Mucosa of gallbladder (tissue), 1 donor: ENCODE results near the gene FLG2. TPM values are rescaled to one million over a fixed set of nuclear protein-coding genes. Genes with fewer than 3 reads are reported as not detected.
"Not testable (repeated sequence)": the region's sequence is repeated elsewhere in the genome, so short reads cannot be mapped to it uniquely, and the experiment has no call there.

Source experiments
- DNase-seq: peaks from one replicate; pipeline ENCODE4 v3.0.0-alpha.2; 2020; ENCODE audit warnings: low spot score
- total RNA-seq: library from RNA; stranded (reverse); gene quantifications from one replicate; pipeline ENCODE4 v1.2.1, GENCODE V29; 2021
- donor health status: DM: no; HTN: no; CAD: no.

Gene FLG2
- total RNA-seq, 1 donor from 2014 or later, result not detected

DNA sequence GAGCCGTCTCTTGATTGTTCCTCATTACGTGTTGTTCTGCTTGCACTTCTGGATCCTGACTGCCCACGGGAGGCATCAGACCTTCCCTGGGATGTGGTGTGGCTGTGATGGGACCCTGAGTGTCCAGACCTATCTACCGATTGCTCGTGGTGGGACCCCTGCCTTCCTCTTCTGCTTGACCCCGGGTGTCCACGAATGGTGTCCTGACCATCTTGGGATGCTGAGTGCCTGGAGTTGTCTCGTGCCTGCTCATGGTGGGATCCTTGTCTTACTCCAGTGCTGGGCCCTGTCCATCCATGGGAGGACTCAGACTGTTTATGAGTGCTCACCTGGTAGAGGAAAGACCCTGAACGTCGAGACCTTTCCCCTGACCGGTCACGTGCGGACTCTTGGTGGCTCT lies 47.6 kb downstream of the FLG2 start:
- not testable (repeated sequence) for DNase-seq

DNA sequence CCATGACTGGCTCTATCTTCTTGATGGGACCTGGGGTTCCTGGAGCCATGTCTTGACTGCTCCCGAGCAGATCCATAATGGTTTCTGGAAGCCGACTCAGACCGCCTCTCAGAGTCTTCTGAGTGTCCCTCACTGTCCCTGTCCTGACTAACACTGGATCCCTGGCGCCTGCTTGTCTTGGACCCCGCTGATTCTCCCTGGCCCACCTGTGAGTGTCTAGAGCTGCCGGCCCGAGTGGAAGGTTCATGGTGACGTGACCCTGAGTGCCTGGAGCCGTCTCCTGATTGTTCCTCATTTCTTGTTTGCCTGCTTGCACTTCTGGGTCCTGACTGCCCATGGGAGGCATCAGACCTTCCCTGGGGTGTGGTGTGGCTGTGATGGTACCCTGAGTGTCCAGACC lies 49.9 kb downstream of the FLG2 start:
- DNase-seq, result no peak

DNA sequence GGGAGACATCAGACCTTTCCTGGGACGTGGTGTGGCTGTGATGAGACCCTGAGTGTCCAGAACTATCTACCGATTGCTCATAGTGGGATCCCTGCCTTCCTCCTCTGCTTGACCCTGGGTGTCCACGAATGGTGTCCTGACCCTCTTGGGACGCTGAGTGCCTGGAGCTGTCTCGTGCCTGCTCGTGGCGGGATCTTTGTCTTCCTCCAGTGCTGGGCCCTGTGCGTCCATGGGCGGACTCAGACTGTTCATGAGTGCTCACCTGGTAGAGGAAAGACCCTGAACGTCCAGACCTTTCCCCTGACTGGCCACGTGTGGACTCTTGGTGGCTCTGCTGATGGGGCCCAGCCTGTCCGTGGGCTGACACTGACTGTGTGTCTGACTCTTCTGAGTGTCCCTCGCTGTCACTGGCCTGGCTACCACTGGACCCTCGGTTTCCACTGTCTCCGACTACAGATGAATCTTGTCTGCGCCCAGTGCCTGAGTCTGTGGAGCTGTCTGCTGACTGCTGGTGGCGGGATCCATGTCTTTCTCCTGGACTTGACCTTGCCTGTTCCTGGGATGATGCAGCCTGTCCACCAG lies 50.4 kb downstream of the FLG2 start:
- not testable (repeated sequence) for DNase-seq

DNA sequence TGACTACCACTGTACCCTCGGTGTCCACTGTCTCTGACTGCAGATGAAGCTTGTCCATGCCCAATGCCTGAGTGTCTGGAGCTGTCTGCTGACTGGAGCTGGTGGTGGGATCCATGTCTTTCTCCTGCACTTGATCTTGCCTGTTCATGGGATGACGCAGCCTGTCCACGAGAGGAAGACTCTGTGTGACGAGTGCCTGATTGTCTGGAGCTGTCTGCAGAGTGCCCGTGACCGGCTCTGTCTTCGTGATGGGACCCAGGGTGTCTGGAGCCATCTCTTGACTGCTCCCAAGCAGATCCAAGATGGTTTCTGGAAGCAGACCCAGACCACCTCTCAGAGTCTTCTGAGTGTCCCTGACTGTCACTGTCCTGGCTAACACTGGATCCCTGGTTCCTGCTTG lies 51.0 kb downstream of the FLG2 start:
- not testable (repeated sequence) for DNase-seq

DNA sequence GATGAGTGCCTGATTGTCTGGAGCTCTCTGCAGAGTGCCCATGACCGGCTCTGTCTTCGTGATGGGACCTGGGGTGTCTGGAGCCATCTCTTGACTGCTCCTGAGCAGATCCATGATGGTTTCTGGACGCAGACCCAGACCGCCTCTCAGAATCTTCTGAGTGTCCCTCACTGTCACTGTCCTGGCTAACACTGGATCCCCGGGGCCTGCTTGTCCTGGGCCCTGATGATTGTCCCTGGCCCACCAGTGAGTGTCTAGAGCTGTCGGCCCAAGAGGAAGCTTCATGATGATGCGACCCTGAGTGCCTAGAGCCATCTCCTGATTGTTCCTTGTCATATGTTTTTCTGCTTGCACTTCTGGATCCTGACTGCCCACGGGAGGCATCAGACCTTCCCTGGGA lies 51.8 kb downstream of the FLG2 start:
- DNase-seq, result not testable (repeated sequence)

DNA sequence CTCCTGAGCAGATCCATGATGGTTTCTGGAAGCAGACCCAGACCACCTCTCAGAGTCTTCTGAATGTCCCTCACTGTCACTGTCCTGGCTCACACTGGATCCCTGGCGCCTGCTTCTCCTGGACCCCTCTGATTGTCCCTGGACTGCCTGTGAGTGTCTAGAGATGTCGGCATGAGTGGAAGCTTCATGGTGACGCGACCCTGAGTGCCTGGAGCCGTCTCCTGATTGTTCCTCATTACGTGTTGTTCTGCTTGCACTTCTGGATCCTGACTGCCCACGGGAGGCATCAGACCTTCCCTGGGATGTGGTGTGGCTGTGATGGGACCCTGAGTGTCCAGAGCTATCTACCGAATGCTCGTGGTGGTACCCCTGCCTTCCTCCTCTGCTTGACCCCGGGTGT lies 53.7 kb downstream of the FLG2 start:
- not testable (repeated sequence) for DNase-seq

DNA sequence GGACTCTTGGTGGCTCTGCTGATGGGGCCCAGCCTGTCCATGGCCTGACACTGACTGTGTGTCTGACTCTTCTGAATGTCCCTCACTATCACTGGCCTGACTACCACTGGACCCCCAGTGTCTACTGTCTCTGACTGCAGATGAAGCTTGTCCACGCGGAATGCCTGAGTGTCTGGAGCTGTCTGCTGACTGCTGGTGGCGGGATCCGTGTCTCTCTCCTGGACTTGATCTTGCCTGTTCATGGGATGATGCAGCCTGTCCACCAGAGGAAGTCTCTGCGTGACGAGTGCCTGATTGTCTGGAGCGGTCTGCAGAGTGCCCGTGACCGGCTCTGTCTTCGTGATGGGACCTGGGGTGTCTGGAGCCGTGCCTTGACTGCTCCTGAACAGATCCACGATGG lies 55.0 kb downstream of the FLG2 start:
- not testable (repeated sequence) for DNase-seq

DNA sequence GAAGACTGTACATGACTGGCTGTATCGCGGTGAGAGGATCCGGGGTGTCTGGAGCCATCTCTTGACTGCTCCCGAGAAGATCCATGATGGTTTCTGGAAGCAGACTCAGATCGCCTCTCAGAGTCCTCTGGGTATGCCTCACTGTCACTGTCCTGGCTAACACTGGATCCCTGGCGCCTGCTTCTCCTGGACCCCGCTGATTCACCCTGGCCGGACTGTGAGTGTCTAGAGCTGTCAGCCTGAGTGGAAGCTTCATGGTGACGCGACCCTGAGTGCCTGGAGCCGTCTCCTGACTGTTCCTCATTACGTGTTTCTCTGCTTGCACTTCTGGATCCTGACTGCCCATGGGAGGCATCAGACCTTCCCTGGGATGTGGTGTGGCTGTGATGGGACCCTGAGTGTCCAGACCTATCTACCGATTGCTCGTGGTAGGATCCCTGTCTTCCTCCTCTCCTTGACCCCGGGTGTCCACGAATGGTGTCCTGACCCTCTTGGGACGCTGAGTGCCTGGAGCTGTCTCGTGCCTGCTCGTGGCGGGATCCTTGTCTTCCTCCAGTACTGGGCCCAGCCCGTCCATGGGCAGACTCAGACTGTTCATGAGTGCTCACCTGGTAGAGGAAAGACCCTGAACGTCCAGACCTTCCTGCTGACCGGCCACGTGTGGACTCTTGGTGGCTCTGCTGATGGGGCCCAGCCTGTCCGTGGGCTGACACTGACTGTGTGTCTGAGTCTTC lies 56.5 kb downstream of the FLG2 start:
- not testable (repeated sequence) for DNase-seq

Other genes starting within 250 kb of the FLG2 start
- 0.09 TPM for gene TCHH, start 244.6 kb downstream of the FLG2 start, total RNA-seq
- gene RPTN, start 200.8 kb downstream of the FLG2 start, total RNA-seq, result not detected
- gene HRNR, start 135.8 kb downstream of the FLG2 start, total RNA-seq, result not detected
- gene FLG, start 34.8 kb downstream of the FLG2 start, total RNA-seq, result not detected
- not detected for gene CRNN, start 54.3 kb upstream of the FLG2 start, total RNA-seq
- gene LCE5A, start 150.8 kb upstream of the FLG2 start, total RNA-seq, result not detected
- not detected for gene CRCT1, start 154.5 kb upstream of the FLG2 start, total RNA-seq
- gene LCE3E, start 206.8 kb upstream of the FLG2 start, total RNA-seq, result not detected
- not detected for gene LCE3D, start 220.5 kb upstream of the FLG2 start, total RNA-seq
- gene LCE3C, start 240.2 kb upstream of the FLG2 start, total RNA-seq, result not detected